RPMI8226 (cell line): ENCODE data around the gene NIPBL.
"Not testable (repeated sequence)": the region's sequence is repeated elsewhere in the genome, so short reads cannot be mapped to it uniquely, and the experiment has no call there.

ENCODE experiments used
- DNase-seq: peaks from one replicate; pipeline ENCODE4 v3.0.0-alpha.2; 2015

NIPBL gene

DNA sequence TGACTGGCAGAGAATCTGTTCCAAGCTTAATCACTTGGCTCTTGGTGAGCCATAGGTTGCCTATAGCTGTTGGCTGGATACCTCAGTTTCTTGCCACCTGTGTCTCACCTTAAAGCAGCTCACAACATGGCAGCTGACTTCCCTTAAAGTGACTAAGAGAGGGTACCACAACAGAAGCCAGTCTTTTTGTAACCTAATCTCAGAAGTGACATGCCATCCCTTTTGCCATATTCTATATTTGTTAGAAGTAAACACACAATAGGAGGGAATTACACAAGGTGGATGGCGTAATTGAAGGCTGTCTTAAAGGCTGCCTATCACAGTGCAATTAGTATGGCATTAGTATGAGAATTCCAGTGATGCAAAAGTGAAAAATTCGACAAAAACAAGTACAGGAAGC, 28.1 kb downstream of the NIPBL start:
- no peak for DNase-seq

DNA sequence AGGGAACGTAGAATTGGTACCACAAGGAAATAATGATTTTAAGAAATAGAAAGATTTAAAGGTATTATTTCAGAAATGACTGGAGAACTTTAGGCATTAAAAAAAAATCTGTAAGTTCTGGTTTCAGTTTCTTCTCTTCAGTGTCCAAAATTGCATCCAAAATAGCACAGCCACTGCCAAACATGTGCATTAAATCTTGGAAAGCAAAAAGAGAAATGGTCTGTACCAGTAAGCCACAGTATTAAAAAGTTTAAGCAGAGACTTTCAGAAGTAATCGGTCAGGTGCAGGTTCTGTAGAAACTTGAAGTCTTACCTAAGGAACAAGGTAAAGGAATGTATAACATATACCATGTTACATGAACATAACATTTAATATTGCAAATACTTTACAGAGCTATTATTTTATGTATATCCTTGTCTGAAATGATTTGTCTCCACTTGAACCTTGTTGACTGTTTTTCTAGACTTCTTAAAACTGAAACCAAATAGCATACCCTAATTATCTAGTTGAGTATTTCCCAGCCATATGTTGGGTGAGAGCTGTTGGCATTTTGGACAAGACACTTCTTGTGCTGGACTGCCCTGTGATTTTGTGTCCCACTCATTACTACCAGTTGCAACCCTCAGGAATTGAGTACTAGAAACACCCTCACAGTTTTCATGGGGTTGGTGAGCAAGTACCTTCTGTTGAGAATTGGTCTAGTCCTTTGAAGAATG, 32.1 kb downstream of the NIPBL start:
- DNase-seq: peak; percentile 43

DNA sequence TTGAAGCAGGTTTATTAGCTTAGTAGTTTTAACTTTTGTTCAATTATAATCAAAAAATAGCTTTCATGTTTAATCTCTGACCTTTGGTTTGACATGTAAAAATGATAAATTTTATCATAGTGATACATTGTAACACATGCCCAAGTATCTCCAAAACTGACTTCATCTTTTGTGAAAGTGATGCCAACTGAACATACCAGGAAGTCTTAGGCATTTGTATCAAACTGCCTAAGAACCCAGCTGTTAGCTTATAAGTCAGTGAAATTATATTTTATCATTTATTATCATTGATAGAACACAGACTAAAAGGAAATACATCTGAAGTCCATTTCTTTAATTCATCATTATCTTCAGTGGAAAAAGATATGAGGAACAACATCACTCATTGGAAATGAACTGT, 39.1 kb downstream of the NIPBL start:
- no peak for DNase-seq

DNA sequence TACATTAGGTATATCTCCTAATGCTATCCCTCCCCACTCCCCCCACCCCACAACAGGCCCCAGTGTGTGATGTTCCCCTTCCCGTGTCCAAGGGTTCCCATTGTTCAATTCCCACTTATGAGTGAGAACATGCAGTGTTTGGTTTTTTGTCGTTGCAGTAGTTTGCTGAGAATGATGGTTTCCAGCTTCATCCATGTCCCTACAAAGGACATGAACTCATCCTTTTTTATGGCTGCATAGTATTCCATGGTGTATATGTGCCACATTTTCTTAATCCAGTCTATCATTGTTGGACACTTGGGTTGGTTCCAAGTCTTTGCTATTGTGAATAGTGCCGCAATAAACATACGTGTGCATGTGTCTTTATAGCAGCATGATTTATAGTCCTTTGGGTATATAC, 40.0 kb downstream of the NIPBL start:
- DNase-seq: not testable (repeated sequence)

- not testable (repeated sequence) for DNase-seq
Measured at GRCh38 chr5:36917358-36917757, 40.8 kb downstream of the NIPBL start.

DNA sequence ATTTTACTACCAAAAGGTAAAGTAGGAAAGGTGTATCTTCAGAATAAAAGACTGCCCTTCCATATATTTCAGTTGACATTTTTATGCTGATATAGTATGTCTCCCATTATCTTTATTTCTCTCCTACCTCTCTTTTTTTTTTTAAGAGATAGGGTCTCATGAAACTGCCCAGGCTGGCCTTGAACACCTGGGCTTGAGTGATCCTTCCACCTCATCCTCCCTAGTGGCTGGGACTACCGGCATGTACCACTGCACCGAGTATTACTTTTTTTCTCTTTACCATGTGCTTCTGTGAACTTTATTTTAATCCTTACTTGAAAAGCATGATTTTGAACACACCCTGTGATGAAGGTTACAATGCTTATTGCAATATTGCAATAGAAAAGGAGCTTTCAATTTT, 42.7 kb downstream of the NIPBL start:
- DNase-seq: no peak

DNA sequence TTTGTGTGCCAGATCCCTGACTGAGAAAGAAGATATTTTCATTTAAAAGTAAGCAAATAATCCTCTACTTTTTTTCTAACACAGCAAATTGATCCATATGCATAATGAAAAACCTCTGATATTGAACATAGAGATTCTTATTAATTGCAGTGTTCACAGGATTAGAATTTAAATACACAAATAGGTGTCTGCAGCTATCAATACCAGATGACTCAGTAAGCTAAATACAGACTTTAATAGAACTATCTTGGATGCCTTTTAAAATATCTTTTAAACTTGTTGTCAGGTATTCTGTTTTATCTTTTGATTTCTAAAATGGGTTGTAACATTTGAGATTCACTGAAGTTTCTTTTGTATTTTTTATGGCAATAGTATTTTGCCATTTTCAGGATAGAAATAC, 43.1 kb downstream of the NIPBL start:
- DNase-seq: no peak

DNA sequence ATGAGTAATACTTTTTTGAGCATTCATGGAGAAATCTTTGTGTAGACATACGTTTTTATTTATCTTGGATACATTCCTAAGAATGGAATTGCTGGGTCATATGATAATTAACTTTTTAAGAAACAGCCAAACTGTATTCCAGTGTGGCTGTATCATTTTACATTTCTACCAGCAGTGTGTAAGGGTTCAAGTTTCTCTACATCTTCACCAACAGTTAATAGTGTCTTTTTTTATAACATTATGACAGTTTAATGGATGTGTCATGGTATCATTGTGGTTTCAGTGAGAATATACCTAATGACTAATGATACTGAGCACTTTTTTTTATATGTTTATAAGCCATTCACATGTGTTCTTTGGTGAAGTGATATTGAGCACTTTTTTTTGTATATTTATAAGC, 52.4 kb downstream of the NIPBL start:
- DNase-seq: no peak

DNA sequence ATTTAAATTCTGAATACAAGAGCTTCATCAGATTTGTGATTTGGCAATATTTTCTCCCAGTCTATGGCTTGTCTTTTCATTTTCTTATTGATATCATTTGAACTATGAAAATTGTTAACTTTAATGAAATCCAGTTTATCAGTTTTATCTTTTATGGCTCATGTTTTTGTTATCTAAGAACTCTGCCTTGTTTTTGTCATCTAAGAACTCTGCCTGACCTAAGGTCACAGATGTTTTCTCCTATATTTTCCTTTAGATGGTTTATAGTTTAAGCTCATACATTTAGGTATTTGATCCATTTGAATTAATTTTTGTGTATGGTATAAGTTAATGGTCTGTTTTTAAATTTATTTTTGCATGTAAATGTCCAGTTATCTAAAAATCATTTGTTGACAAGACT, 52.9 kb downstream of the NIPBL start:
- DNase-seq: no peak

GRCh38 chr5:36932056-36932455, 55.5 kb downstream of the NIPBL start:
- no peak for DNase-seq

- no peak for DNase-seq
Measured at GRCh38 chr5:36932699-36933098, 56.1 kb downstream of the NIPBL start.

DNA sequence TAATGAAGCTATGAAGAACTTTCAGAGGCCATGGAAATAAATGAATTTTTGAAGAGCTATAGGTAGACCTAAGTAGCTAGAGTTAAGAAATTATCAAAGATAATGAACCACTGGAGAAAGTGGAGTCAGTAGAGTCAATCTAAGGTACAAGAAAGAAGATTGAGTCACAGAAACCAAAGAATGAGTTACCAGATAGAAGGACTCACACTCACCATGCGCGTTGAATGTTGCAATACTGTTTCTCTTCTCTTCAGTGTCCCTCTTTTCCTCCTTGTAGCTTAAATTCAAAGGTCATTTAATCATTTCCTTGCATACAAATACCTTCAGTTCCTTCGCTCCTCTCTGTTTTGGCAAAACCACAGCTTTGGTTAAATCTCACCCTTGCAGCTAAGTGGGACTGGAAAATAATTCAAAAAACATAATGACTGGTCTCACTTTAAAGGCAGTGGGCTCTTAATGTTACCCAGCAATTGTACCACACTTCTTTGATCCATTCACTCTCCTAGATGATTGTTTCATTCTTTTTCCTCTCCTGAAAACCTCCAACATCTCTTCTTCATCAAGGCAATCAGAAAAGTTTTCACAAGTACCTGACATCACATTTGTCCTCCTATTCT, 58.3 kb downstream of the NIPBL start:
- no peak for DNase-seq

- DNase-seq: no peak
Measured at GRCh38 chr5:36935805-36936204, 59.2 kb downstream of the NIPBL start.

GRCh38 chr5:36936309-36936708, 59.7 kb downstream of the NIPBL start:
- DNase-seq: no peak

DNA sequence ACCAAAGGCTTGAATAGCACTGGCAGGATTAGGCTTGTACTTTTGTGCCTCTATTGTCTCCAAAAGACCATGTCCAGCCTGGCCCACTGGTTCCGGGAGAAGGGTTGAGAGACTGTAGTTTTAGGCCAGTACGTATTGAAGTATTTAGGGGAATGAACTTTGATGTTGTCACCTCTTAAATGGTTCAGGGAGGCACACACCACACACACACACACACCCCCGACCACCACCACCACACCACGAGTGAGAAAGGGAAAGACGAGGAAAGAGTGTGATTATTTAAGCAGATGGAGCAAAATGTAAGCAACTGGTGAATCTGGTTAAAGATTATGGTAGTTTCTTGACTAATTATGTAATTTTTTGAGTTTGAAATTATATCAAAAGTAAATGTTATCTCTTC, 61.6 kb downstream of the NIPBL start:
- no peak for DNase-seq

DNA sequence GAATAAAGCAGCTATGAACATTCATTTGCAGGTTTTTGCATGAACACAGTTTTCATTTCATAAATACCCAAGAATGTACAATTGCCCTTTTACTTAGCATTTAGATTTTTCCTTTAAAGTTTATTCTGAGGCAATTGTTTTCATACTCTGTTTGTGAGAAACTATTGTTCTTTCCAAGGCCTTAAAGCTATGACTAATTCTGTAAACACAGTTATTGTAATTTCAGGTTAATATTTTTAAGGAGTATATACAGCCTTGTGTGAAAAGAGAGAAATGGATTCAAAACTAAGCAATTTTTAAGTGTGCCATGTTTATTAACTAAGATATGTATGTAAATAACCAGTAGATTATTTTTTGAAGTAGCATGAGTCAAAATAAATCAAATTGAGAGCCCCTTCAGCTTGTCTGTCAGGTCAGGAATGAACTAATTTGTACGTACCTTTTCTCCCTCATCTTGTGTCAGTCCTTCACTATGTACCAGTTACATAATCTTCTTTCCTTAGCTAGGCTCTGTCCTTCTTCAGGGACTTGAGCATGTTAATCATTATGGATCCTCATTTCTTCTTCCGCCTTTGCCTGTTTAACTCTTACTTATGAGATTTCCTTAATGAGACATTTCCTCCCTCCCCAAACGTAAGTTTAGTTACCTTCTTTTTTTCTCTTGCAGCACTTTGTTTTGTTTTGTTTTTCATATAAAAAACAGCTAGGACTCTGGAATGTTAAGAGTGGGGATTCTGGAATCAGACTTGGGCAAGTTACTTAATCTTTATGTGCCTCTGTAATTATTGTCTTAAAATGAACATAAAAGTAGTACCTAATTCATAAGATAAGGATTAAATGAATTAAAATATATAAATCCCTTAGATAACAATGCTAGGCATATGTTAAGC, 63.6 kb downstream of the NIPBL start:
- DNase-seq: no peak

DNA sequence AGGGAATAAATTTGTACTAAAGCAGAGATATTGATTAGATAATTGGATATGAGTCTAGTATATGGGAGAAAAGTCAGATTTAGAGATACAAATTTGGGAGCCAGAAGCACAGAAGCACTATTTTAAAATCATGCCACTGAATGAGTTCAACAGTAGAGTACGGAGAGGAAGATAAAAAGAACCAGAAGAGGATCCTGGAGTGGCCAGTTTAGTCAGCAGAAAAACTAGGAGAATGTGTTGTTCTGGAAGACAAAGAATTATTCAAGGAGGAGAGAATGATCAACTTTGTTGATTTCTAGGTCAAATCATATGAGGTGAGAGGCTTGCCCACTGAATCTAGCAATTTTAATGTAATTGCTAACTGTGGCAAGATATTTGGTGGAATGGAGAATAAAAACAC, 67.0 kb downstream of the NIPBL start:
- DNase-seq: no peak

DNA sequence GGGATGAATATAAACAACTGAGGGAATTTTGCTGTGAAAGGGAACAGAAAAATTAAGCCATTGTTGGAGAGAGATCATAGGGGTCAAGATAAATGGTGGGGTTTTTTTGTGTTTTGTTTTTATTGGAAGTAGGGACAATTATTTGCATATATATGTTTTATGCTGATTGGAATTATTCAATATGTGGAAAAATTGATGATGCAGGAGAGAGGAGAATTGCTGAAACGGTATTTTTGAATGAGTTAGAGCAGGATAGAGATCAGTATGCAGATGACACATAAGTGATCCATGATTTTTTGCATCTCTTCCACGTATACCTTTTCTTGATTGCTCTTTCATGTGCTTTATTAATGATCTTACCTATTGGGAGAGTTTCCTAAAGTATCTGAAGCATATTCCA, 67.5 kb downstream of the NIPBL start:
- DNase-seq: no peak

DNA sequence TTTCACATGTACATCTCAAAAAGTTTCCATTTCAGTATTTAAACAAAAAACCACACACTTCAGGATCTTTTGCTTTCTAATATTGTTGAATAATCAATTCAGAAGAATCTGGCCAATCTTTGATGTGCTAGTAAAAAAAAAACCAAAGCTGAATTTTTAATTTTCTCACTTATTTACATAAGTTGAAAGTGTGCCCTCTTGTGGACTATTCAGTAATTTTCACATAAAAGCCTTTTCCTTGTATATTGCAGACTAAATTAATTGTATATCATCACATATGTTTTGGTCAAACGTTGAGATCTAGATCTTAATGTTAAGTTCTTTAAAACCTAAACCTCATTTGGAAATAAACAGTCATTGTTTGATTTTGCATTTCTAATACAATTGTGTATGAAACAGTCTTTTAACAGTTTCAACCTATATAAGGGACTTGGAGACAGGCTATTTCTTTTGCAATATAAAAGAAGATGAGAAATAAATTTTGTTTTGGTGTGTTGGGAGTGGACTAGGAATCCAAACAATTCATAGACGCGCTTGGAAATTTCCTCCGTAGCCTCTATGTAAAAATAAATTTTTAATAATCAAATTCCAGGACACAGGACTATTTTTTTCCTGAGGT, 68.1 kb downstream of the NIPBL start:
- peak; percentile 51 for DNase-seq

GRCh38 chr5:36945687-36946086, 69.1 kb downstream of the NIPBL start:
- no peak for DNase-seq

- DNase-seq: no peak
Measured at GRCh38 chr5:36946101-36946500, 69.5 kb downstream of the NIPBL start.

GRCh38 chr5:36948041-36948440, 71.5 kb downstream of the NIPBL start:
- no peak for DNase-seq

GRCh38 chr5:36948650-36949049, 72.1 kb downstream of the NIPBL start:
- DNase-seq: no peak

DNA sequence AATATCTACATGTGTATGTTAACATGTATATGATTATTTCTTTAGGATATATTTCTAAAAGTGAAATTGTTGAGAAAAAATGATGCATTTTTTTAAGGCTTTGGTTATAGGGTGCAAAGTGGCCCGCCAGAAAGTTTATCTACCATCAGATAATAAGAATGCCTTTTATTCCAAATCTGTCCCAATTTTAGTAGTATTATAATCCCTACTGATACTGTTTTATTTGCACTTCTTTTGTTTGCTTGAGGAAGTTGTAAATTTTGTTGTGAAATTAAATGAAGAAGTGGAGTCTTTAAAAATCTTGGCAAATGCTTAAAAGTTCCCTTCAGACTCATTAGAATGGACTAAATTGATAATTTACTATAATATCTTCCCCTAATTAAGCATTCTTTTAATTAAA, 73.0 kb downstream of the NIPBL start:
- no peak for DNase-seq
